B cell (primary cell): ENCODE results near the gene OR1A1.

Experiments
- EZH2 ChIP-seq: IDR thresholded peaks from 2 replicates; pipeline ENCODE4 v1.6.1; 2012; ENCODE audit warnings: borderline replicate concordance, low read depth, mild to moderate bottlenecking, moderate library complexity, low read length; ENCODE audit not compliant: insufficient read depth, poor library complexity, severe bottlenecking
- TF ChIP-seq, protein P1 (sequence below): fragments of 200-600 bp; IDR thresholded peaks from one replicate; pipeline ENCODE4 v1.8.0; 2022; ENCODE audit warnings: antibody characterized with exemption, mild to moderate bottlenecking

DNA sequence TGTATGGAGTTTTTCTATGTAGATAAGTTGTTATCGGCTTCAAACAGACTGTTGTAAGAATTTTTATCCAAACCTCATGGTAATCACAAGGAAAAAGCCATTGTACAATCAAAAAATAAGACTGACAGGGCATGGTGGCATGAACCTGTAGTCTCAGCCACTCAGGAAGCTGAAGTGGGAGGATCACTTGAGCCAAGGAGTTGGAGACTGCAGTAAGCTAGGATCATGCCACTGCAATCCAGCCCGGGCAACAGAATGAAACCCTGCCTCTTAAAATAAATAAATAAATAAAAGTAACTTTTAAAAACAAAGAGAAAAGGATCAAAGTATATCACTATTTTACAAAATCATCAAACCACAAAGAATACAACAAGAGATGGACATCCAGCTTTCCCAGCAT, 14.4 kb downstream of the OR1A1 start:
- TF ChIP-seq, protein P1, sequence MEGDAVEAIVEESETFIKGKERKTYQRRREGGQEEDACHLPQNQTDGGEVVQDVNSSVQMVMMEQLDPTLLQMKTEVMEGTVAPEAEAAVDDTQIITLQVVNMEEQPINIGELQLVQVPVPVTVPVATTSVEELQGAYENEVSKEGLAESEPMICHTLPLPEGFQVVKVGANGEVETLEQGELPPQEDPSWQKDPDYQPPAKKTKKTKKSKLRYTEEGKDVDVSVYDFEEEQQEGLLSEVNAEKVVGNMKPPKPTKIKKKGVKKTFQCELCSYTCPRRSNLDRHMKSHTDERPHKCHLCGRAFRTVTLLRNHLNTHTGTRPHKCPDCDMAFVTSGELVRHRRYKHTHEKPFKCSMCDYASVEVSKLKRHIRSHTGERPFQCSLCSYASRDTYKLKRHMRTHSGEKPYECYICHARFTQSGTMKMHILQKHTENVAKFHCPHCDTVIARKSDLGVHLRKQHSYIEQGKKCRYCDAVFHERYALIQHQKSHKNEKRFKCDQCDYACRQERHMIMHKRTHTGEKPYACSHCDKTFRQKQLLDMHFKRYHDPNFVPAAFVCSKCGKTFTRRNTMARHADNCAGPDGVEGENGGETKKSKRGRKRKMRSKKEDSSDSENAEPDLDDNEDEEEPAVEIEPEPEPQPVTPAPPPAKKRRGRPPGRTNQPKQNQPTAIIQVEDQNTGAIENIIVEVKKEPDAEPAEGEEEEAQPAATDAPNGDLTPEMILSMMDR: no peak
- TF ChIP-seq EZH2: no peak
